Measurements from ENCODE around the gene FLAD1. TPM values are rescaled to one million over a fixed set of nuclear protein-coding genes. Genes with fewer than 3 reads are reported as not detected.

FLAD1 gene
- total RNA-seq, 1 experiment from 2014 or later, result 58.4 TPM

GRCh38 chr1:154972517-154973343, 10.4 kb upstream of the FLAD1 start:
- CTCF ChIA-PET, result interaction anchor here (0.7 to 2.6 kb wide), 6 partner anchors 17 to 279 kb away, joined by 3 to 14 read pairs (median 4); partner anchors contain the start of genes ADAM15 and PBXIP1
- DNase-seq (ENCODE audit: low read depth, low spot score), result peak; percentile 80
- TSS peak; percentile 71 for BruUV-seq (replicated peaks)
- Histone ChIP-seq H3K27me3 (ENCODE audit: insufficient read depth, low read length) (no peaks in the 10 kb centered on the region), H3K27ac (ENCODE audit: low read depth, low read length) (peak overlapping the region; percentile 86), H3K4me3 (replicated peaks in 1 of 2; ENCODE audit: low read depth in 1 of 2, low read length in 2 of 2) (peak overlapping the region; percentile 61 to 70), H3K9me2 (ENCODE audit: insufficient read depth) (no peaks in the 10 kb centered on the region), H3K36me3 (ENCODE audit: control insufficient read depth in 1 of 2, insufficient read depth in 2 of 2, low read length in 2 of 2) (peaks cover 2 to 19% of the 10 kb centered on the region in 2 experiments; a peak in 2 of 4 replicates), H3K79me2 (ENCODE audit: insufficient read depth, low read length) (peaks cover 88% of the 10 kb centered on the region), H3K9ac (ENCODE audit: low read length) (peak overlapping the region; percentile 86), H3K4me1 (ENCODE audit: control insufficient read depth in 1 of 2, insufficient read depth in 2 of 2, low read length in 2 of 2) (peaks cover 40 to 63% of the 10 kb centered on the region in 2 experiments), H3K9me3 (ENCODE audit: control insufficient read depth in 1 of 2, insufficient read depth in 1 of 2, low read depth in 1 of 2, low read length in 2 of 2) (no peaks in the 10 kb centered on the region), H2AFZ (ENCODE audit: low read depth, low read length, poor library complexity, severe bottlenecking) (no peak overlapping the region), H3K4me2 (ENCODE audit: low read length) (peak overlapping the region; percentile 90), H4K20me1 (ENCODE audit: insufficient read depth) (no peaks in the 10 kb centered on the region)
- RAD21 ChIA-PET (ENCODE audit: low non-redundant PET in 1 of 2, low total read pairs in 2 of 2, uncharacterized antibody in 2 of 2, unreplicated experiment in 2 of 2), result no interaction called here
- POLR2A ChIA-PET, result interaction anchor here (0.6 to 5.4 kb wide), 20 partner anchors 8 to 221 kb away, joined by 3 to 46 read pairs (median 4); partner anchors contain the start of genes FLAD1, LENEP, PBXIP1 and PMVK
- ATAC-seq, result peak; percentile 13
- intact Hi-C loops (cut with micrococcal nuclease), result loop anchor here (1.0 to 5.0 kb wide), 3 partner anchors 45 to 165 kb away; partner anchors contain the start of genes EFNA4 and SLC50A1
- TF ChIP-seq POLR2AphosphoS5 (IDR thresholded peaks at IDR 0.05; ENCODE audit: low read depth, low read length) (peak; percentile 66), FOSL1 (IDR thresholded peaks at IDR 0.05; ENCODE audit: low read depth) (no peak), TCF7L2 (IDR thresholded peaks at IDR 0.05; ENCODE audit: borderline replicate concordance, extremely low read depth, insufficient read depth, insufficient read length) (no peak), SIN3A (IDR thresholded peaks at IDR 0.05; ENCODE audit: low read depth) (no peak), ZFX (IDR thresholded peaks at IDR 0.05) (0 out of 2 replicates have a peak, but pooled peaks have one; percentile 25), YY1 (IDR thresholded peaks at IDR 0.05; ENCODE audit: extremely low read depth, insufficient replicate concordance, low read depth, low read length) (peak; percentile 72), POLR2A (IDR thresholded peaks at IDR 0.05; ENCODE audit: borderline replicate concordance, extremely low read depth, insufficient read depth, insufficient read length) (peak; percentile 14)

All from HCT116 (cell line).